ENCODE data around the gene OXLD1.
"Not testable (repeated sequence)": the region's sequence is repeated elsewhere in the genome, so short reads cannot be mapped to it uniquely, and the experiment has no call there.

OXLD1 gene

GRCh38 chr17:81636505-81637288 is 29.7 kb downstream of the OXLD1 start, which contains the start of the genes NPLOC4 and TSPAN10:
TSS of gene NPLOC4 (minus strand) at chr17:81637112. CDS start at chr17:81636930, 182 bp downstream.
TSS of gene TSPAN10 (plus strand) at chr17:81637196. CDS start at chr17:81642413, 5,217 bp downstream.
- Histone ChIP-seq H3K27ac (ENCODE audit: low read depth, low read length) (peak within 1 kb of the TSS; percentile 89), H2AFZ (ENCODE audit: low read length, unreplicated experiment) (peak within 1 kb of the TSS; percentile 91), H3K4me3 (ENCODE audit: low read depth, low read length) (peak within 1 kb of the TSS; percentile 94), H3K27me3 (ENCODE audit: insufficient read depth, low read length) (no peaks in the 10 kb centered on the region), H3K79me2 (ENCODE audit: control insufficient read depth, insufficient read depth, low read length, unreplicated experiment) (peaks cover 48% of the 10 kb centered on the region), H3K4me1 (ENCODE audit: control insufficient read depth, insufficient read depth, low read length, unreplicated experiment) (peaks cover 6% of the 10 kb centered on the region), H3K36me3 (ENCODE audit: insufficient read depth, low read length) (no peaks in the 10 kb centered on the region)

- Histone ChIP-seq H2AFZ (ENCODE audit: low read length, unreplicated experiment) (no peak overlapping the region), H3K27ac (ENCODE audit: low read depth, low read length) (peak overlapping the region; percentile 89), H3K27me3 (ENCODE audit: insufficient read depth, low read length) (no peaks in the 10 kb centered on the region), H3K79me2 (ENCODE audit: control insufficient read depth, insufficient read depth, low read length, unreplicated experiment) (peaks cover 52% of the 10 kb centered on the region), H3K4me3 (ENCODE audit: low read depth, low read length) (peak overlapping the region; percentile 94), H3K4me1 (ENCODE audit: control insufficient read depth, insufficient read depth, low read length, unreplicated experiment) (peaks cover 6% of the 10 kb centered on the region), H3K36me3 (ENCODE audit: insufficient read depth, low read length) (no peaks in the 10 kb centered on the region)
These were observed 30.4 kb downstream of the OXLD1 start for GRCh38 chr17:81635973-81636504.

- H2AFZ ChIP-seq (ENCODE audit: low read length, unreplicated experiment) = no peak overlapping the region
- no peaks in the 10 kb centered on the region for H3K36me3 ChIP-seq (ENCODE audit: insufficient read depth, low read length)
- H3K4me3 ChIP-seq (ENCODE audit: low read depth, low read length) = peak overlapping the region; percentile 94
- peaks cover 56% of the 10 kb centered on the region for H3K79me2 ChIP-seq (ENCODE audit: control insufficient read depth, insufficient read depth, low read length, unreplicated experiment)
- H3K27ac ChIP-seq (ENCODE audit: low read depth, low read length) = peak overlapping the region; percentile 89; the same call in 1 of the 2 replicates
- H3K27me3 ChIP-seq (ENCODE audit: insufficient read depth, low read length) = no peaks in the 10 kb centered on the region
- peaks cover 6% of the 10 kb centered on the region for H3K4me1 ChIP-seq (ENCODE audit: control insufficient read depth, insufficient read depth, low read length, unreplicated experiment)
These were observed 31.0 kb downstream of the OXLD1 start for GRCh38 chr17:81635431-81635830.

GRCh38 chr17:81631482-81631881 is 34.9 kb downstream of the OXLD1 start:
- H3K79me2 ChIP-seq (ENCODE audit: control insufficient read depth, insufficient read depth, low read length, unreplicated experiment) = peaks cover 67% of the 10 kb centered on the region
- peaks cover 15% of the 10 kb centered on the region; the same call in 1 of the 2 replicates for H3K36me3 ChIP-seq (ENCODE audit: insufficient read depth, low read length)

GRCh38 chr17:81630274-81630673 is 36.1 kb downstream of the OXLD1 start:
- peaks cover under 1% of the 10 kb centered on the region for H3K4me1 ChIP-seq (ENCODE audit: control insufficient read depth, insufficient read depth, low read length, unreplicated experiment)
- H3K79me2 ChIP-seq (ENCODE audit: control insufficient read depth, insufficient read depth, low read length, unreplicated experiment) = peaks cover 63% of the 10 kb centered on the region
- peaks cover 23% of the 10 kb centered on the region for H3K36me3 ChIP-seq (ENCODE audit: insufficient read depth, low read length)

More at GRCh38 chr17:81631482-81631881, 34.9 kb downstream of the OXLD1 start:
- no peak overlapping the region for H3K27ac ChIP-seq (ENCODE audit: low read depth, low read length)
- no peak overlapping the region for H3K4me3 ChIP-seq (ENCODE audit: low read depth, low read length)
- peaks cover 6% of the 10 kb centered on the region for H3K4me1 ChIP-seq (ENCODE audit: control insufficient read depth, insufficient read depth, low read length, unreplicated experiment)
- H2AFZ ChIP-seq (ENCODE audit: low read length, unreplicated experiment) = no peak overlapping the region
- no peaks in the 10 kb centered on the region for H3K27me3 ChIP-seq (ENCODE audit: insufficient read depth, low read length)

GRCh38 chr17:81621494-81622130 is 44.8 kb downstream of the OXLD1 start:
- Histone ChIP-seq H3K27ac (ENCODE audit: low read depth, low read length) (no peak overlapping the region), H3K4me1 (ENCODE audit: control insufficient read depth, insufficient read depth, low read length, unreplicated experiment) (no peaks in the 10 kb centered on the region), H3K36me3 (ENCODE audit: insufficient read depth, low read length) (peaks cover 38% of the 10 kb centered on the region), H2AFZ (ENCODE audit: low read length, unreplicated experiment) (no peak overlapping the region), H3K79me2 (ENCODE audit: control insufficient read depth, insufficient read depth, low read length, unreplicated experiment) (peaks cover 39% of the 10 kb centered on the region), H3K27me3 (ENCODE audit: insufficient read depth, low read length) (no peaks in the 10 kb centered on the region), H3K4me3 (ENCODE audit: low read depth, low read length) (no peak overlapping the region)

More at GRCh38 chr17:81630274-81630673, 36.1 kb downstream of the OXLD1 start:
- no peak overlapping the region for H2AFZ ChIP-seq (ENCODE audit: low read length, unreplicated experiment)
- no peak overlapping the region for H3K27ac ChIP-seq (ENCODE audit: low read depth, low read length)
- no peaks in the 10 kb centered on the region for H3K27me3 ChIP-seq (ENCODE audit: insufficient read depth, low read length)
- no peak overlapping the region for H3K4me3 ChIP-seq (ENCODE audit: low read depth, low read length)

GRCh38 chr17:81618307-81618706 is 48.1 kb downstream of the OXLD1 start:
- H3K27me3 ChIP-seq (ENCODE audit: insufficient read depth, low read length); H2AFZ ChIP-seq (ENCODE audit: low read length, unreplicated experiment); H3K27ac ChIP-seq (ENCODE audit: low read depth, low read length); H3K4me3 ChIP-seq (ENCODE audit: low read depth, low read length): not testable (repeated sequence)
- peaks cover 21% of the 10 kb centered on the region for H3K36me3 ChIP-seq (ENCODE audit: insufficient read depth, low read length)
- peaks cover 16% of the 10 kb centered on the region for H3K4me1 ChIP-seq (ENCODE audit: control insufficient read depth, insufficient read depth, low read length, unreplicated experiment)
- peaks cover 45% of the 10 kb centered on the region for H3K79me2 ChIP-seq (ENCODE audit: control insufficient read depth, insufficient read depth, low read length, unreplicated experiment)

GRCh38 chr17:81616877-81617276 is 49.5 kb downstream of the OXLD1 start:
- H2AFZ ChIP-seq (ENCODE audit: low read length, unreplicated experiment) = no peak overlapping the region
- H3K79me2 ChIP-seq (ENCODE audit: control insufficient read depth, insufficient read depth, low read length, unreplicated experiment) = peaks cover 57% of the 10 kb centered on the region
- no peak overlapping the region for H3K4me3 ChIP-seq (ENCODE audit: low read depth, low read length)
- H3K36me3 ChIP-seq (ENCODE audit: insufficient read depth, low read length) = peaks cover 19% of the 10 kb centered on the region
- H3K27ac ChIP-seq (ENCODE audit: low read depth, low read length) = no peak overlapping the region
- H3K4me1 ChIP-seq (ENCODE audit: control insufficient read depth, insufficient read depth, low read length, unreplicated experiment) = peaks cover 16% of the 10 kb centered on the region
- H3K27me3 ChIP-seq (ENCODE audit: insufficient read depth, low read length) = no peaks in the 10 kb centered on the region

GRCh38 chr17:81615401-81615930 is 50.9 kb downstream of the OXLD1 start:
- H3K36me3 ChIP-seq (ENCODE audit: insufficient read depth, low read length) = peaks cover 11% of the 10 kb centered on the region
- H3K27ac ChIP-seq (ENCODE audit: low read depth, low read length) = no peak overlapping the region
- H3K4me3 ChIP-seq (ENCODE audit: low read depth, low read length) = no peak overlapping the region
- no peak overlapping the region for H2AFZ ChIP-seq (ENCODE audit: low read length, unreplicated experiment)
- peaks cover 44% of the 10 kb centered on the region for H3K79me2 ChIP-seq (ENCODE audit: control insufficient read depth, insufficient read depth, low read length, unreplicated experiment)
- no peaks in the 10 kb centered on the region for H3K27me3 ChIP-seq (ENCODE audit: insufficient read depth, low read length)
- peaks cover 16% of the 10 kb centered on the region for H3K4me1 ChIP-seq (ENCODE audit: control insufficient read depth, insufficient read depth, low read length, unreplicated experiment)
